ENCODE measurements around the gene CHAD. TPM values are rescaled to one million over a fixed set of nuclear protein-coding genes. Genes with fewer than 3 reads are reported as not detected.

CHAD gene
- total RNA-seq, 1 donor from 2014 or later = 2.1 TPM

DNA sequence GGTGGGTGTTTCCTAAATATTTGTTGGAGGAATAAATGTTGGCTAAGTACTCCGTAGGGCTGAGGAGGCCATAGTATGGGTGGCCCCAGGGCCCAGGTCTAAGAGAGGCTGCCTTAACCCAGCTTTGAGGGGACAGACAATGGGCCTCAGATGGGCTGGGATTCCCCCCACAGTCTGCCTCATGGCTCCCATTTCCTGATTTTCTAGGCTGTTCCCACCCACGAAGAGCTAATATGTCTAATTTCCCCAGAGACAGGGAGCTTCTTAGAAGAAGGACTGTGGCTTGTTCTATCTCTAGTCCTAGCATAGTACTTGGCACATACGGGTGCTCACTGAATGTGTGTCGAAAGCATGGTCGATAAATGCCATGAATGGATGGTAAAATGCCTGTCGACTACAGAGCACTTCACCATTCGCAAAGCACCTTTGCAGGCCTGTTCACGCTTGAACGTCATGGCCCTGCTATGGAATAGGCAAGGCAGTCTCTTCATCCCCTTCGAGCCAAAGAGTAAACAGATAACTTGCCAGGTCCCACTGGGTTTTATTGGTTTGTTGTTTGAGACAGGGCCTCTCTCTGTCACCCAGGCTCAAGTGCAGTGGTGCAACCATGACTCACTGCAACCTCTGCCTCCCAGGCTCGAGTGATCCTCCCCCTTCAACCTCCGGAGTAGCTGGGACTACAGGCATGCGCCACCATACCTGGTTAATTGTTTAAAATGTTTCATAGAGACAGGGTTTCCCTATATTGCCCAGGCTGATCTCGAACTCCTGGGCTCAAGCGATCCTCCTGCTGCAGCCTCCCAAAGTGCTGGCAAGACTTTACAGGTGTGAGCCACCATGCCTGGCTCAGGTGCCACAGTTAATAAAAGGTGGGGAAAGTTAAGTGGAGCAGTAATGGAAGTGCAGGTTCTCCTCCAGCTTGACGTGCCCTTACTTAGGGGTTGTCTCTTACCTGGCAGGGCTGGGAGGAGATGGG is 9.7 kb downstream of the CHAD start:
- DNase-seq (ENCODE audit: low spot score) = no peak

DNA sequence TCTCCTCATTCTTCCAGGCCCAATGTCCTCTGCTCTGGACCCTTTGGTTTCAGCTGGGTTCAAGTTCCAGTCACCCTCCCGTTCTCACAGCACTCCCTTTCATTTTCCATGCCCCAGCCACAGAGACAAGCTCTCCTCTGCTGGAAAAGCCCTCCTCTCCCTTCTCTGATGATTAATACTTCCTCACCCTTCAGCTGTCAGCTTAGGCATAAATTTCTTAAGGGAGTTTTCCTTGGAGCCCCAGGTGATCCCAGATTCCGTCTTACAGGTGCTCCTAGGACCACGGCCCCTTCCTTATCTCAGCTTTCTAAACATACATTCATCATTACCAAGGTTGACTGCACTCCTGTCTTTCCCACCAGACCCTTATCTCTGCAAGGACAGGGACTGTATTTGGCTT is 10.4 kb downstream of the CHAD start:
- no peak for DNase-seq (ENCODE audit: low spot score)

DNA sequence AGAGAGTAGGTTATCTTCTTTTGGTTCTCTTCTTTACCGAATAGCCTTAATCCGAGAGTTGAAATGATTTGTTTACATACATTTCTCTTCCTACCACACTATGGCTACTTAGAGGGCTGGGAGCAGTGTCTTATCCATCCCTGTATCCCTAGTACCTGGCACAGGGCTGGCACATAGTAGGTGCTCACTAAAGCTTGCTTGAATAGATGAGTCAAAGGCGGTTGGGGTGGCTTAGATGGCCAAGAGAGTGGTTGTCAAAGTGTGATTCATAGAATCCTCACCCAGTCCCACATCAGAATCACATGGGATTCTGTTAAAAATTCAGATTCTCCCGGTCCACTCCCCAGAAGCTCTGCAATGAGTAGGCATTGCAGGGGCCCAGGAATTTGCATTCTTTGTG is 11.1 kb downstream of the CHAD start:
- no peak for DNase-seq (ENCODE audit: low spot score)

DNA sequence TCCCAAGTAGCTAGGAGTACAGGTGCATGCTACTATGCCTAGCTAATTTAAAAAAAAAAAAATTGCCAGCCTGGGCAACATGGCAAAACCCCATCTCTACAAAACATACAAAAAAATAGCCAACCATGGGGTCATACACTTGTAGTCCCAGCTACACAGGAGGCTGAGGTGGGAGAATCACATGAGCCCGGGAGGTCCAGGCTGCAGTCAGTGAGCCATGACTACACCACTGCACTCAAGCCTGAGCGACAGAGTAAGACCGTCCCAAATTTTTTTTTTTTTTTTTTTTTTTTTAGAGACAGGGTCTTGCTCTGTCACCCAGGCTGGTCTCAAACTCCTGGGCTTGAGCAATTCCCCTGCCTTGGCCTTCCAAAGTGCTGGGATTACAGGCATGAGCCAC is 14.8 kb downstream of the CHAD start:
- DNase-seq (ENCODE audit: low spot score) = no peak

DNA sequence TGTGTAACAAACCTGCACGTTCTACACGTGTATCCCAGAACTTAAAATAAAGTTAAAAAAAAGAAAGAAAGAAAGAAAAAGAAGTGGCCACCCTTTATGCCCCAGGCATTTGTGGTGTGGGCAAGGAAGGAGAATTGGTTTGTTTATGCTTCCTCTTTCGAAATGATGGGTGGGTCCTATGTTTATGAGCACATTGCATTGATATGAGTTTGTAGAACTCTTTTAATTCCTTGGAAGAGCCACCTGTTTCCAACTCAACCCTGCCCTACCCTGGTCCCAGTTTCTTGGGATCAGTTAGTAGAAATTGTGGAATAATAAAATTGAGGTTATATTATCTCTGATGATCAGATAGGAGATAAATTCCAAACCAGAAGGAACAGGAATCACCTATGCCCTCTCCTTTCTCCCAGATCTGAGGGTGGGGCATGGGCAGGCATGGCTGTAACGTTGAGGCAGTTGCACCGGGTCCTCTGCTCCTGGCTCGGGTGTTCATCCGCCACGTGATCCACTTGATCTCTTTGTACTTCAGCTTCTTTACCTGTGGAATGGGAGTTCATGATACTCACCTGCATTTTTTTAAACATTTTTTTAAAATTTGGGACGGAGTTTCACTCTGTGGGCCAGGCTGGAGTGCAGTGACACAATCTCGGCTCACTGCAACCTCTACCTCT is 15.9 kb downstream of the CHAD start:
- no peak for DNase-seq (ENCODE audit: low spot score)

DNA sequence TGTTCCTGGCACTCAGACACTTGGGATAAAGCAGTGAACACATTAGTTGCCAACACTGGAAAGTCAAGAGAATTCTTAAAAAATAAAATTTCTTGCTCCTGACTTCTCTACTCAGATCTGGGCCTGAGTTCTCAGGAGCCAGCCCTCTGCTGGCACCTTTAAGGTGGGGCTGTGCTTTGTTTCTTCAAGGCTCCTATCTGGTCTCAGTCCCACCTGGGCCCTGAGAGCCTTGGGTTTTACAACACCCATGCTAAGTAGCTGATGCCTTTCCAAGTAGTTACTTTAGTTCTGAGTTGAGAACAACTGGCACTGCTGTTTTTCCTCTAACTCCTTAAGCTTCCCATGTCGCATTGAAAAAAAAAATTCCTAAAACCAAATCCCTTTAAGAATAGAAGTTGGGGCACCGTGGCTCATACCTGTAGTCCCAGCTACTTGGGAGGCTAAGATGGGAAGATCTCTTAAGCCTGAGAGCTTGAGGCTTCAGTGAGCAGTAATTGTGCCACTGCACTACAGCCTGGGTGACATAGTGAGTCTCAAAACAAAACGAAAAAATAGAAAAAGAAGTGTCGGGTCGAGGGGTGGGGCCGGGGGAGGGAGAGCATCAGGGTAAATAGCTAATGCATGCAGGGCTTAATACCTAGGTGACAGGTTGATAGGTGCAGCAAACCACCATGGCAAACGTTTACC is 16.6 kb downstream of the CHAD start:
- no peak for DNase-seq (ENCODE audit: low spot score)

DNA sequence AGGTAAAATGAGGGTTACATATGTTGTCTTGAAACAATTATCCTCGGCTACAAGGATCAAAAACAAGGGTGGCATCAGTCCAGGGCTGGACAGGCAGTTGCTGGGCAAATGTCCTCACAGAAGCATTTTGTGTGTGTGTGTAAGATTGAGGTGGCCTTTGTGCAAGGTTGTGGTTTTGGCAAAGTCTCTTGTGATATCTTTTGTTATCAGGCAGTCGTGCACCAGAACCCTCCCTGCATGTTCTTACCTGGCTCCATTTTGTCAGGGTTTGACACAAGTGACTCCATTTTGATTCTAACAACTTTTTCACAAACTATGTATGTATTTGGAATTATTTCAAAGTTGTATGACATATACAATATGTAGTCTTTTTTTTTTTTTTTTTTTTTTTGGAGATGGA is 20.0 kb downstream of the CHAD start:
- DNase-seq (ENCODE audit: low spot score) = no peak

DNA sequence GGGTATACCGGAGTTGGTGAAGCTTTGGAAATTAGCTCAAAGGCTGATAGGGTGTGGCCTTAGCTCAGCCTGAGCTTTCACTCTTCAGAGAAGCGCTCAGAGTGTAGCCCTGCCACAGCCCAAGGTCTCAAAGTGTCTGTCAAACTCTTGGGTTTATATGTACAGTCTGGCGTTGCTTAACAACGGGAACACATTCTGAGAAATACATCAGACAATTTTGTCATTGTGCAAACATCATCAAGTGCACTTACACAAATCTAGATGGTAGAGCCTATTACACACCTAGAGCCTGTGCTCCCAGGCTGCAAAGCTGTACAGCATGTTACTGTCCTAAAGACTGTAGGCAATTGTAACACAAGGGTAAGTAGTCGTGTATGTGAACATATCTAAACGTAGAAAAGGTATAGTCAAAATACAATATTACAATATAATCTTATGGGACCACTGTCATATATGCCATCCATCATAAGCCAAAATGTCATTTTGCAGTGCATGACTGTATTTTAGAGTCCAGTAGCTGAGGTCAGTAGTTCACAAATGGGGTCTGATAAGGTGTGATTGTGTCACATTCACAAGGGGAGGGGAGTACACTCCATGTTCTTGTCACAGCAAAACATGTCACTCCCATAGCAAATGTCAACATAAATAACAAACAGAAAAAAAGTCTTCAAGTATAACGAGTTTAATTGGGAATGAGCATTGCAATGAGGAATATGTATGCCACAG is 20.6 kb downstream of the CHAD start:
- no peak for DNase-seq (ENCODE audit: low spot score)

DNA sequence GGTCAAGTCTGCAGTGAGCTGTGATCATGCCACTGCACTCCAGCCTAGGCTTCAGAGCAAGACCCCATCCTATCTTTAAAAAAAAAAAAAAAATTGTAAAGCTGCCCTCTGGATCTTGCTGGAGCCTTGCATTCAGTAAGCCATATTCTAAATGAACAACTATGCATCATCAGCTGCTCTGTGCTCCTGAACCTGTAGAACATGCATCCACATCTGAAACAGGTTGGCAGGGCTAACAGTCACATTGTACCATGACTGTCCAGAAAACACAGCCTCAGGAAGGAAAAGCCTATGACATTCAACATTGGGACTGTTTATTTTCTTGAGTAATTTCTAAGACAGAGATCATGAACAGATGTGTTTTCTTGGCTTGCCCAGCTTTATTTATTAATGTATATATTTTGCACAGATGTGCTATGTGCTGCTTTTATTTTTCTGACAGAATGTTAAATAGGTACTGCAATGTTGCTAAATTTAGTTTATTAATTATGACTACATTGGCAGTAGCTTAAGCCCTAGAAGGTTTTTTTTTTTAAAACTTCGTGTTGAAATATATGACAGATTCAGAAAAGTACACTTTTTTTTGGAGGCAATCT is 22.9 kb downstream of the CHAD start:
- no peak for DNase-seq (ENCODE audit: low spot score)

DNA sequence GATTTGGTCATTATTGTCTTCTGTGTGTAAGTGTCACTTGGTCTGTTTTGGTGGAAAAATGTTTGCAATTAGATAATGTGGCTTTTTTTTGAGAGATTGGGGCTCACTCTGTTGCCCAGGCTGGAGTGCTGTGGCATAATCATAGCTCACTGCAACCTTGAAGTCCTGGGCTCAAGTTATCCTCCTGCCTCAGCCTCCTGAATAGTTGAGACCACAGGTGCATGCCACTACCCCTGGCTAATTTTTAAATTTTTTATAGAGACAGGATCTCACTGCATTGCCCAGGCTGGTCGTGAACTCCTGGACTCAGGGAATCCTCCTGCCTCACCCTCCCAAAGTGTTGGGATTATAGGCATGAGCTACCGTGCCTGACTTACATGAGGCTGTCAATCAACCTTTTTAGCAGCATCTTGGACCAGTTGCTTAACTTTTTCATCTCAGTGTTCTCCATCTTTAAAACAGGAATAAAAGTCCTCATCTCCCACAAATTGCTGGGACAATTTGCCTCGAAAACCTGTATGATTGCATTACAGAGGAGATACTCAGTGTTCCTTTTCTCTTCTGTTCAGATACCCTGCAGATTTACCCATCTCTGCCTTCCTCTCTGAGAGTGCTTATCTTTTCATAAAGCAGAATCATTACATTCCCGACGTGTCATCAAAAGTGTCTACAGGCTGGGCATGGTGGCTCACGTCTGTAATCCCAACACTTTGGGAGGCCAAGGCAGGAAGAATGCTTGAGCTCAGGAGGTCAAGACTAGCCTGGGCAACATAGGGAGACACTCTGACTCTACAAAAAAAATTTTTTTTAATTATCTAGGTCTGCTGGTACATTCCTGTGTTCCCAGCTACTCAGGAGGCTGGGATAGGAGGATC is 23.6 kb downstream of the CHAD start:
- no peak for DNase-seq (ENCODE audit: low spot score)

DNA sequence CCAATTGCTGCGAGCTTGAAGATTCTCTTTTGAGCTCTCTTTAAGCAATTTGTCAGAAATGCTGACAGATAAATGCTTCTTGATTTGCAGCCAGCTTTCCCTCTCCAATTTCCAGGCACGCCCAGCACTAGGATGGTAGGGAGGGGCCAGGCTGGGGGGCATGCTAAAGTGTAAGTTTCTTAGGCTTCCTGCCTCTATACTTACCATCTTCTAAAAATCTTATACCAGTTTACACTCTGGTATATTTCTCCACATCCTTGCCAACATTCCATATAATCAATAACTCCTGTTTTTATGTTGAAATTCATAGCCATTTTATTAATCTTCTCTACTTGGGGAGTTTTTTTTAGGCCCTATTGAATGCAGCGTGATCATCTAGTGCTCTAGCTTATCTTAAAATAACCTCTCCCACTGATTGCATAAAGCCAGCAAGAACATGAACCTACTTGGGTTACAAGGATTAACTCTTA is 25.1 kb downstream of the CHAD start:
- no peak for DNase-seq (ENCODE audit: low spot score)

DNA sequence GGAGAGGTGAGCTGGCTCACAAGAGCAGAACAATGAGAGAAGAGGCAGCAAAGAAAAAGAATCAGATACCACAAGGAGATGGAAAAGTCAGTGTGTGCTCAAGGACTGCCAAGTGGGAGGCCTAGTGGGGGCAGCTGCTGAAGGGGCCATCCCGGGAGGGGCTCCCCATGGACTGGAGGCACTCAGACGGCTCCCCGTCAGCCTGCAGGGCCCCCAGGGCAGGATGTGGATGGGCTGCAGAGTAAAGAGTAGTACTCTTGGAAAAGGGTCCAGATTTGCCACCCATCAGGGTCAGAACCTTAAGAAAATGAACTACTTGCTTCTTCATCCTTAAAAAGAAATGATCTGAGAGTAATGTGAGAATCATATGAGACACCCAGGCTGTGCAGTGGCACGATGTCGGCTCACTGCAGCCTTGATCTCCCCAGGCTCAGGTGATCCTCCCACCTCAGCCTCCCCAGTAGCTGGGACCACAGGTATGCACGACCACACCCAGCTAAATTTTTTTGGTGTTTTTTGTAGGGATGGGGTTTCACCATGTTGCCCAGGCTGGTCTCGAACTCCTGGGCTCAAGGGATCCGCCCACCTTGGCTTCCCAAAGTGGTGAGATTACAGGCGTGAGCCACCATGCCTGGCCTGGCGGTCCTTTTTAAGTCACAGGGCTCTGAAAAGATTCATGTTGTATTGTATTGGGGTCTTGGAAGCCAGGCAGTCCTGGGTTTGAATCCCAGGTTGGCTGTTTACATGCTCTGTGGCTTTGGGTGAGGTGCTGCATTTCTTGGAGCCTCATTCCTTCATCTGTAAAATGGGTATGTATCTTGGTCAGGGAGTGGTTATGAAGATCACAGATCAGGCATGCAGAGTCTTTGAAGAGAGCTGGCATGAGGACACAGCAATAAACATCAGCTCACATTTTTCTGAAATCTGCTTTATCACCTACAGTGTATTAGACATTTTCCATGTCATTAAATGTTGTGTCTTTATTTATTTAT is 27.5 kb downstream of the CHAD start:
- DNase-seq (ENCODE audit: low spot score) = no peak

DNA sequence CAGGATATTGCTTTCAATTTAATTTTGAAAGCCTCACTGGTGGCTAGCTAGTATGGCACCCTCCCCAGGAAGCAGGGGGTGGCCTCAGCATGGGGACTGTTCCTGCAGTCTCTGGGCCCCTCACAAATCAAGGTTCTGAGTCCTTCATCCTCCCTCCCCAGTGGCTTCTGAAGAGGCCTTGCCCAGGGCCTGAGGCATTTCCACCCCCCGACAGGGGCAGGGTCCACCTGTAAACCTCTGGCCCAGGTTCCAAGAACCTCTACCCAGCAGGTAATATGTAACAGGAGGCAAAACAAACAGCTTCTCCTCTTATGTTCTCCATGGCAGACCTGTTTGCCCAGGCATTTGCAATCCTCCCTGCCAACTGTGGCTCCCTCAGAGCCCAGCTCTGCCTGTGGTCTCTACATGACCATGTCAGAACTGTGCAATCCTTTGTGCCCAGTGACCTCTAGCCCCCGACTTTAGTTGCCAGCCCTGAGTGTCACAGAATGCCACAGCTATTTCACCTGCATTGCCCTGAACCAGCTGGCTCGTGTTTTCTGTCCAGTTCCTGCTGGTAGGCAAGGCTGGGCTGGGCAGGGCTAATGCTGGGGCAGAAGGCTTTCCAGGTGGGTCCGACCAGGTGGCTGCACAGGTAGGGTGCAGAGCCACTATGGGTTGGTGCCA is 28.4 kb downstream of the CHAD start:
- peak; percentile 66 for DNase-seq (ENCODE audit: low spot score)

DNA sequence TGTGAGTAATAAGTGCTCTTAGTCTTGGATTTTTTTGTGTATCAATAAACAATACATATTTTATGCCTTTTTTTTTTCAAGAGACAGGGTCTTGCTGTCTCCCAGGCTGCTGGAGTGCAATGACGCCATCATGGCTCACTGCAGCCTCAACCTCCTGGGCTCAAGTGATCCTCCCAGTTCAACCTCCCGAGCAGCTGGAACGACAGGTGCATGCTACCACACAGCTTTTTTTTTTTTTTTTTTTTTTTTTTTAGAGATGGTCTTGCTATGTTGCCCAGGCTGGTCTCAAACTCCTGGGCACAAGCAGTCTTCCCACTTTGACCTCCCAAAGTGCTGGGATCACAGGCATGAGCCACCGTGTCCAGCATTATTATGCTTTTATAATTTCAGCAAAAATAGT is 29.7 kb downstream of the CHAD start:
- no peak for DNase-seq (ENCODE audit: low spot score)

DNA sequence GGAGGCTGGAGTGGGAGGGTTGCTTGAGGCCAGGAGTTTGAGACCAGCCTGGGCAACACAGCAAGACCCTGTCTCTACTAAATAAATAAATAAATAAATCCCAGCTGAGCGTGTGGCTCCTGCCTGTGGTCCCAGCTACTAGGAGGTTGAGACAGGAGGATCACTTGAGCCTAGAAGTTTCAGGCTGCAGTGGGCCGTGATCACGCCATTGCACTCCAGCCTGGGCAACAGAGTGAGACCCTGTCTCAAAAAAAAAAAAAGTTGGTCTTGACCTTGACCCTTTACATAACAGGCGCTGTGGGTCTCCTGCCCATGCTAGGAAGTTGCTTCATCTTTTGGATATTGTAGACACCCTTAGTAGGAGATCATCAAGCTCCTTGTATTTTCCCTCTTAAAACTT is 31.3 kb downstream of the CHAD start:
- no peak for DNase-seq (ENCODE audit: low spot score)

DNA sequence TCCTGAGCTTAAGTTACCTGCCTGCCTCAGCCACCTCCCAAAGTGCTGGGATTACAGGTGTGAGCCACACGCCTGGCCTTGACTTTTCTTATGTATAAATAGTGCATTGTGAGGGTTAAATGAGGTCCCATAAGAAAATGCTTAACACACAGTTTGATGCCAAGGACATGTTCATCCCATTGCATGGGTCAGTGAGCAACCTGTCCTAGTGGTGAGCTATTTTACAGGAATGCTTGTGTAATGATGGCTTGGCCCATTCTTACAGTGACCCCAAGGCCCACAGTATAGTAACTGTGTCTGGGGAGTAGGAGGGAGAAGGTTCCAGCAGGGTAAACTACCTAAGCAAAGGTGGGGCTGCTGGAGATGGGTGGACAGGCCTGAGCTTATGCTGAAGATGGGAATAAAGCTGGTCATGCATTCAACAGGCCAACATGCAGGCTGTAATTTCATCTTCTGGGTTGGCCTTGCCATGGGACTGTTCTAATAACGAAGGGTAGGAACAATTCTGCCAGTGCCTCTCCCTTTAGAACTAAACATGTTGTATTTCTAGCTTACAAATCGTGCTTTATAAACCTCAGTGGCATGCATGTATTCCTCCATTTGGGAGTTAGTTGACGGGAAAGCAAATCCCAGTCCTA is 36.4 kb downstream of the CHAD start:
- no peak for DNase-seq (ENCODE audit: low spot score)

DNA sequence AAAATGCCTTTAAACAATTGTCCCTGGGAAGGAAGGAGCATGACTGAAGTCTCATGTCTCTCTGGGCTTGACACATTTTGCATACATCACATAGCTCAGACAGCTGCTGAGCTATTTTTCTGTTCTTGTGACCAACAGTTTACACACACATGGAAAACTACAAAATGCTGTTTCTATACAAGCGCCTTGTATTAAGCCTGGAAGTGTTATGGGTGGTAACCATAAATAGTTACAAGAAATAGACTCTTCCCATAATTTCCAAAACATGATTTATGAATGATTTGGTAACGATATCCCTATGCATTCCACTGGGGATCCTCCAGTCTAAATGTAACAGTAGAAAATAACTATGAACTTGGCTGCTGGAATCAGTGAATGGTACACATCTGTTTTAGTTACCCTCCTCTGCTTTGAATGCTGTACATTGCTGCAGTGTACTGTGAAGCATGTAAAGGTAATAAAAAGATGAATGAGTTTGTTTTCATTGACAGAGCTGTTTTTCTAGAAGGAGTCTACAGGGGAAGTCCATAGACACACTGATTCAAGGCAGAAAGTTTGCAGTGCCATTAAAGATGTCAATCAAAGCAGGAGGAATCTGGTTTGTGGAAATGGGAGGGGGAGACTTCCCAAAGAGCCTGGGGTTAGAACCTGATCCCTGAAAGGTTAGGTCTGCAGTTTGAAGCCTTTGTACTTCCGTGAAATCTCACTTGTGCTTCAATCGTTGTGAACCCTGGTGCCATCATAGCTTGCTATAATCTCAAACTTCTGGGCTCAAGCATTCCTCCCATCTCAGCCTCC is 37.7 kb downstream of the CHAD start:
- DNase-seq (ENCODE audit: low spot score) = no peak

Measured in mucosa of gallbladder (tissue), 1 donor.